Subcutaneous adipose tissue (tissue), 4 donors: ENCODE measurements around the gene CEP95. TPM values are rescaled to one million over a fixed set of nuclear protein-coding genes. Genes with fewer than 3 reads are reported as not detected.

Source experiments
- CTCF ChIP-seq: fragments of 450-650 bp; IDR thresholded peaks from one replicate; pipeline ENCODE4 v1.5.1; 2016; ENCODE audit warnings: low read depth, mild to moderate bottlenecking, control low read depth, antibody characterized with exemption, moderate library complexity
- total RNA-seq, 4 donors: library from RNA; depleted of rRNA; stranded (reverse); fragments of >200 nt; gene quantifications; one replicate each; pipeline ENCODE4 v1.1.0, GENCODE V29; 2016

Gene CEP95
- 10 to 100 TPM; 41.6 to 71.4 (median 53.4) TPM for total RNA-seq

DNA sequence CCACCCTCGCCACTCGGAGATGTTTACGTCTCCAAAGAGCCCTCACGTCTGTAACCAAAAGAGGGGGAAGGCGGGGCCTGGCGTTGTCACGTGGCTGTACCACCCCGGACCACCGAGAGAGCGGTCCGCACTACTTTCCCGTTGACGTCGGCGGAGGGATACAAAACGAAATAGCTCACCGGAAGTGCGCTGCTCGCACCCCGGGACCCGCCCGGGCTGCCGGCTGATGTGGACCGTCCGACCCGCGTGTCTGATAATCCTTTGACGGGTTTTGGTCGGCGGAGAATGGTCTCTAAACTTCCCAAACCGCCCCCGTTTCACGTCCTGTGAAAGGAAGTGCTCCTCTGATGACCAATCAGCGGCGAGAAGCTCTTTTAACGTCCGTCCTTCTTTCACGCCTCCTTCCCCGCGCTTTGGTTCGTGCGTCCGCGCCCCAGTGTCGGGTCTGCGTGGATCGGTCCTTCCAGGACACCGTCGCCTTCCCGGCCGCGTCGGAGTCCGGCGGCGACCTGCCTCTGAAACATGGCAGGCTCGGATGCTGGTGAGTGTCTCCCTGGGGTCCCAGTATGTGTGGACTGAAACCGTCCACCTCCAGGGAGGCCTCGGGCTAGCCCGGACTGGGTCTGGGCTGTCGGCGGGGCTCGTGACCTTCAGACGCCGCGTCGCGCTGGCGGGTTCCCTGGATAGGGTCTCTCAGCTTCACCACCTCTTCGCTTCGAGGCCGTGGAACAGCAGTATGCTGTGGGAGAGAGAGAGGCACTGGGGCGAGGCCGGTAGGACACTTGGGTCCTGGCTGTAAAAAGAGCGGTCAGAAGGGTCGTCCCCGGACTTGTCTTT is at the start of gene CEP95:
CEP95 (plus strand) TSS at position 402 of the 837 bp plus-strand sequence; CDS start at position 523, 121 bp downstream.
- TF ChIP-seq CTCF, result no peak

GRCh38 chr17:64457156-64457555 is 49.6 kb upstream of the CEP95 start:
- TF ChIP-seq CTCF, result no peak

DNA sequence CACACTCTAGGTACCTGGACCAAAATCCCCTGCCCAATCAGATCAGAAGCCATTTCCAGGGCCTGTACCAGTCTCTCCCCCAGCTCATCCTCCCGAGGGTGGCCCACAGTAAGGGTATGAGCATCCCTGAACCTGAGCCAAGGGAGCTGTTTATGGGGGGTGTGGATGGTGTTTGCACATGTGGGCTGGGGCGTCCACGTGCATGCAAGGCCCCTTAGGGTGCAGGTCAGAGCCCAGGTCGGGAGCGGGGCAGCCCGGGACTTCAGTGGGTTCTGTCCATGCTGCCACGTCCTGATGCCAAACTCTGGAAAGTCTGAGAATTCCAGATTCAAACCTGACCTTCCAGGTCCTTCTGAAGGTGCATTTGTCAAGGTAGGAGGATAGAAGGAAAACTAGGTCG is 48.0 kb upstream of the CEP95 start:
- TF ChIP-seq CTCF, result no peak

- no peak for TF ChIP-seq CTCF
Observed at GRCh38 chr17:64459284-64459747, 47.5 kb upstream of the CEP95 start.

- no peak for TF ChIP-seq CTCF
Observed at GRCh38 chr17:64460955-64461354, 45.8 kb upstream of the CEP95 start.

GRCh38 chr17:64461788-64462187 is 45.0 kb upstream of the CEP95 start:
- TF ChIP-seq CTCF, result no peak

DNA sequence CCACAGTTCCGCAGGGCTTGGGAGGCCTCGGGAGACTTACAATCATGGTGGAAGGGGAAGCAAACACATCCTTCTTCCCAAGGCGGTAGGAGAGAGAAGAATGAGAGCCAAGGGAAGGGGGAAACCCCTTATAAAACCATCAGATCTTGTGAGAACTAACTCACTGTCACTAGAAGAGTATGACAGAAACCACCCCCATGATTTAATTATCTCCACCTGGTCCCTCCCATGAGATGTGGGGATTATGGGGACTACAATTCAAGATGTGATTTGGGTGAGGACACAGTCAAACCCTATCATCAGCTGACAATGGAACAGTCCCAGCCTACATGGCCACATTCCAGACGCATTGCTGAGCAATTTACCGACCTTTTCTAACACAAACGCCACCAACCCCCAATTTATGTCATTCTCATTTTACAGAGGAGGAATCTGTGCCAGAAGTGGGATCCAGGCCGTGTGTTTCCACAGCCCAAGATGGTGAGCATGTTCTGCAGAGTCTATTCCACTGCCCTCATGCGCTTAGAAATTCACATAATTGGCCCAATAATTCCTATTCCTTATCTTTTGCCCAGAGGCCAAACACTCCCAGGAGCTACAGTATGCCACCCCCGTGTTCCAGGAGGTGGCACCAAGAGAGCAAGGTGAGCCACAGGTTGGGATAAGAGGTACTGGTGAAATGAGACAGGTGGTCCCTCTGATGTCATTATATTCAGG is 40.6 kb upstream of the CEP95 start:
- no peak for TF ChIP-seq CTCF
